Measurements from ENCODE around the gene C6orf47. TPM values are rescaled to one million over a fixed set of nuclear protein-coding genes. Genes with fewer than 3 reads are reported as not detected.
A peak's percentile ranks its signal among the peaks of the same experiment; 100 is the strongest.

Gene C6orf47
- total RNA-seq, 1 experiment from 2014 or later: 22.4 TPM

DNA sequence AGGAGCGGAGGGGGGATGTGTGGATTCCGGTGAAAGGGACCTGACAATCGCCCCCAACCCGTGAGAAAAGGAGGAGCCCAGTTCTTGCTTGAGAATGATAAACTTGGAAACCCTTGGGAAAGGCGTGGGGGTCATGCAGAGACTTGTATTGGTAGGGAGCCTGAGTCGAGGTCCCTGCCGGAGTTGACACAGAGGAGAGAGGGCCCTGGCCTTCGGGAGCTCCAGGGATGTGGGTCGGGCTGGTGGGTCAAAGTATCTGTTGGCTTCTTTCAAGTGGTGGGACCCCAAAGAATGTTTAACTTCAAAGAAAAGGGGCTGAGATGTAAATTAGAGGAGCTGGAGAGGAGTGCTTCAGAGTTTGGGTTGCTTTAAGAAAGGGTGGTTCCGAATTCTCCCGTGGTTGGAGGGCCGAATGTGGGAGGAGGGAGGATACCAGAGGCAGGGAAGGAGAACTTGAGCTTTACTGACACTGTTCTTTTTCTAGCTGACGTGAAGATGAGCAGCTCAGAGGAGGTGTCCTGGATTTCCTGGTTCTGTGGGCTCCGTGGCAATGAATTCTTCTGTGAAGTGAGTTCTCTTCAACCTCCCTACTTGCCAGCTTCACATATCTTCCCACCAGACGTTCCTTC, 5.9 kb upstream of the C6orf47 start:
- Histone ChIP-seq H3K36me3 (ENCODE audit: control insufficient read depth, insufficient read depth, low read length) (peaks cover 36% of the 10 kb centered on the region), H3K4me1 (ENCODE audit: control insufficient read depth, insufficient read depth, low read length) (peaks cover 14% of the 10 kb centered on the region), H3K27me3 (ENCODE audit: control insufficient read depth, insufficient read depth, low read length) (no peaks in the 10 kb centered on the region), H3K4me3 (ENCODE audit: low read depth in 2 of 2, low read length in 2 of 2) (peak overlapping the region; percentile 76 to 94), H3K9me3 (ENCODE audit: control insufficient read depth, insufficient read depth, low read depth, low read length) (no peaks in the 10 kb centered on the region), H3K27ac (ENCODE audit: low read length) (peak overlapping the region; percentile 96)
- in situ Hi-C loops (cut with HindIII; ENCODE audit: low pct_unique_long_range_greater_than_20kb, low sequenced_read_pairs) (no loop called here), intact Hi-C loops (cut with micrococcal nuclease; ENCODE audit: unreplicated experiment) (no loop called here)
- no TSS peak for BruUV-seq (replicated peaks)
- DNase-seq (ENCODE audit: low read depth, low spot score) (no peak), ATAC-seq (no peak)
- POLR2A ChIA-PET: no interaction called here
- TF ChIP-seq SIN3A (IDR thresholded peaks at IDR 0.05; ENCODE audit: borderline replicate concordance, insufficient read depth, low read depth, low read length) (no peak), POLR2AphosphoS5 (IDR thresholded peaks at IDR 0.05; ENCODE audit: low read depth, low read length) (no peak), TCF7L2 (IDR thresholded peaks at IDR 0.05; ENCODE audit: low read depth, low read length) (no peak)
- TF ChIP-seq, protein P1, sequence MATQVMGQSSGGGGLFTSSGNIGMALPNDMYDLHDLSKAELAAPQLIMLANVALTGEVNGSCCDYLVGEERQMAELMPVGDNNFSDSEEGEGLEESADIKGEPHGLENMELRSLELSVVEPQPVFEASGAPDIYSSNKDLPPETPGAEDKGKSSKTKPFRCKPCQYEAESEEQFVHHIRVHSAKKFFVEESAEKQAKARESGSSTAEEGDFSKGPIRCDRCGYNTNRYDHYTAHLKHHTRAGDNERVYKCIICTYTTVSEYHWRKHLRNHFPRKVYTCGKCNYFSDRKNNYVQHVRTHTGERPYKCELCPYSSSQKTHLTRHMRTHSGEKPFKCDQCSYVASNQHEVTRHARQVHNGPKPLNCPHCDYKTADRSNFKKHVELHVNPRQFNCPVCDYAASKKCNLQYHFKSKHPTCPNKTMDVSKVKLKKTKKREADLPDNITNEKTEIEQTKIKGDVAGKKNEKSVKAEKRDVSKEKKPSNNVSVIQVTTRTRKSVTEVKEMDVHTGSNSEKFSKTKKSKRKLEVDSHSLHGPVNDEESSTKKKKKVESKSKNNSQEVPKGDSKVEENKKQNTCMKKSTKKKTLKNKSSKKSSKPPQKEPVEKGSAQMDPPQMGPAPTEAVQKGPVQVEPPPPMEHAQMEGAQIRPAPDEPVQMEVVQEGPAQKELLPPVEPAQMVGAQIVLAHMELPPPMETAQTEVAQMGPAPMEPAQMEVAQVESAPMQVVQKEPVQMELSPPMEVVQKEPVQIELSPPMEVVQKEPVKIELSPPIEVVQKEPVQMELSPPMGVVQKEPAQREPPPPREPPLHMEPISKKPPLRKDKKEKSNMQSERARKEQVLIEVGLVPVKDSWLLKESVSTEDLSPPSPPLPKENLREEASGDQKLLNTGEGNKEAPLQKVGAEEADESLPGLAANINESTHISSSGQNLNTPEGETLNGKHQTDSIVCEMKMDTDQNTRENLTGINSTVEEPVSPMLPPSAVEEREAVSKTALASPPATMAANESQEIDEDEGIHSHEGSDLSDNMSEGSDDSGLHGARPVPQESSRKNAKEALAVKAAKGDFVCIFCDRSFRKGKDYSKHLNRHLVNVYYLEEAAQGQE (IDR thresholded peaks at IDR 0.05; ENCODE audit: insufficient read depth in 1 of 2, low read depth in 2 of 2, low read length in 1 of 2): no peak
- TF ChIP-seq, protein P2, sequence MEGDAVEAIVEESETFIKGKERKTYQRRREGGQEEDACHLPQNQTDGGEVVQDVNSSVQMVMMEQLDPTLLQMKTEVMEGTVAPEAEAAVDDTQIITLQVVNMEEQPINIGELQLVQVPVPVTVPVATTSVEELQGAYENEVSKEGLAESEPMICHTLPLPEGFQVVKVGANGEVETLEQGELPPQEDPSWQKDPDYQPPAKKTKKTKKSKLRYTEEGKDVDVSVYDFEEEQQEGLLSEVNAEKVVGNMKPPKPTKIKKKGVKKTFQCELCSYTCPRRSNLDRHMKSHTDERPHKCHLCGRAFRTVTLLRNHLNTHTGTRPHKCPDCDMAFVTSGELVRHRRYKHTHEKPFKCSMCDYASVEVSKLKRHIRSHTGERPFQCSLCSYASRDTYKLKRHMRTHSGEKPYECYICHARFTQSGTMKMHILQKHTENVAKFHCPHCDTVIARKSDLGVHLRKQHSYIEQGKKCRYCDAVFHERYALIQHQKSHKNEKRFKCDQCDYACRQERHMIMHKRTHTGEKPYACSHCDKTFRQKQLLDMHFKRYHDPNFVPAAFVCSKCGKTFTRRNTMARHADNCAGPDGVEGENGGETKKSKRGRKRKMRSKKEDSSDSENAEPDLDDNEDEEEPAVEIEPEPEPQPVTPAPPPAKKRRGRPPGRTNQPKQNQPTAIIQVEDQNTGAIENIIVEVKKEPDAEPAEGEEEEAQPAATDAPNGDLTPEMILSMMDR (IDR thresholded peaks at IDR 0.05): no peak
- CTCF ChIA-PET: no interaction called here

DNA sequence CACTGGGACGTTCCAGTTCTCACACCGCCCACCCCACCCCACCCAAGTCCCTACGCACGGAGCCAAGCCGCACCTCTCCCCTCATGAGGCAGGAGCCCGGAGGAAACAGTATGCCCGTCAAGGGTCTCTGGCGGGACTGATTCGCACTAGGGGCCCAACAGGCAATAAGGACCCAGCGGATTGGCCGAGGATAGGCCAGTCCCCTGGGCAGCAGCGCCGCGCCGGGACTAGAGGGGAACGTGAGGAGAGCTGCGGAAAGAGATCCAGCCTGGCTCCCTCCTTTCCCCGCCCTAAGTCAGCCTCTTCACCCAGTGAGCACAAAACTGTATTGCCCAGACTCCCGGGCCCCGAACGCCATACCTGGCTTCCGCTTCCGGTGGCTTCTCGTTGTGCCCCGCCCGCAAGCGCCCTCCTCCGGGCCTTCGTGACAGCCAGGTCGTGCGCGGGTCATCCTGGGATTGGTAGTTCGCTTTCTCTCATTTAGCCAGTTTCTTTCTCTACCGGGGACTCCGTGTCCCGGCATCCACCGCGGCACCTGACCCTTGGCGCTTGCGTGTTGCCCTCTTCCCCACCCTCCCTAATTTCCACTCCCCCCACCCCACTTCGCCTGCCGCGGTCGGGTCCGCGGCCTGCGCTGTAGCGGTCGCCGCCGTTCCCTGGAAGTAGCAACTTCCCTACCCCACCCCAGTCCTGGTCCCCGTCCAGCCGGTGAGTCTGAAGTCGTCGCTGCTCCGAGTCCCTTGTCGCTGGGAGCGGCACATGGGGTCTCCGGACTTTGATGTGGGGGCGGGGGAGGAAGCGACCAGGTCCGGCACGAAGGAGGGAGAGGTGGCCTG, 5.1 kb upstream of the C6orf47 start, which contains the start of gene CSNK2B:
Gene CSNK2B, plus strand, starts transcription at position 580 of the 836 bp plus-strand sequence. CDS start 752 bp downstream, outside the sequence.
- DNase-seq (ENCODE audit: low read depth, low spot score) (peak; percentile 88), ATAC-seq (peak; percentile 91)
- no TSS peak for BruUV-seq (replicated peaks)
- Histone ChIP-seq H3K27ac (ENCODE audit: low read length) (peak within 1 kb of the TSS; percentile 96), H3K36me3 (ENCODE audit: control insufficient read depth, insufficient read depth, low read length) (peaks cover 36% of the 10 kb centered on the region), H3K4me3 (ENCODE audit: low read depth in 2 of 2, low read length in 2 of 2) (peak within 1 kb of the TSS; percentile 76 to 94), H3K4me1 (ENCODE audit: control insufficient read depth, insufficient read depth, low read length) (peaks cover 14% of the 10 kb centered on the region), H3K27me3 (ENCODE audit: control insufficient read depth, insufficient read depth, low read length) (no peaks in the 10 kb centered on the region), H3K9me3 (ENCODE audit: control insufficient read depth, insufficient read depth, low read depth, low read length) (no peaks in the 10 kb centered on the region)
- in situ Hi-C loops (cut with HindIII; ENCODE audit: low pct_unique_long_range_greater_than_20kb, low sequenced_read_pairs): no loop called here
- intact Hi-C loops (cut with micrococcal nuclease; ENCODE audit: unreplicated experiment): no loop called here
- TF ChIP-seq SIN3A (IDR thresholded peaks at IDR 0.05; ENCODE audit: borderline replicate concordance, insufficient read depth, low read depth, low read length) (0 out of 2 replicates have a peak, but pooled peaks have one; percentile 74), POLR2AphosphoS5 (IDR thresholded peaks at IDR 0.05; ENCODE audit: low read depth, low read length) (peak; percentile 64; the same call in 1 of the 2 replicates)
- TF ChIP-seq, protein P2 (IDR thresholded peaks at IDR 0.05): no peak
- ChIA-PET POLR2A (interaction anchor here (0.6 kb wide), 1 partner anchor 39 kb away, joined by 4 read pairs; no protein-coding TSS in a partner anchor), CTCF (no interaction called here)

Data from Panc1 (cell line).